IMR-90 (cell line): ENCODE measurements around the gene GABBR2.

Experiments used
- CTCF ChIP-seq: conservative IDR thresholded peaks from 2 replicates; pipeline ENCODE4 v1.5.1; 2012; ENCODE audit warnings: mild to moderate bottlenecking, low read depth, low read length, improper control_type of control experiment
- POLR2A ChIP-seq: IDR thresholded peaks from 2 replicates; pipeline ENCODE4 v1.6.1; 2012; ENCODE audit warnings: mild to moderate bottlenecking, low read depth, low read length

GRCh38 chr9:98687911-98688310 lies 20.8 kb downstream of the GABBR2 start:
- TF ChIP-seq POLR2A, result no peak
- TF ChIP-seq CTCF, result no peak
